Thymus (tissue), 11 donors: ENCODE data around the gene TM4SF1. TPM values are rescaled to one million over a fixed set of nuclear protein-coding genes. Genes with fewer than 3 reads are reported as not detected.

Source experiments
- DNase-seq, 9 donors: peaks; one replicate each; pipeline ENCODE4 v3.0.0-alpha.2; 2013; ENCODE audit warnings: low spot score in 9 of 9, low read depth in 6 of 9, missing footprints in 1 of 9
- H3K27ac ChIP-seq, 2 donors: one replicate each; pipeline ENCODE4 v1.5.1; 2013; ENCODE audit warnings: control low read depth in 1 of 2, low read depth in 1 of 2, low read length in 1 of 2, mild to moderate bottlenecking in 1 of 2, moderate library complexity in 1 of 2
- H3K27me3 ChIP-seq, 2 donors: one replicate each; pipeline ENCODE4 v1.5.1; 2013; ENCODE audit warnings: low read length in 1 of 2; ENCODE audit not compliant: control insufficient read depth in 2 of 2, insufficient read depth in 1 of 2
- H3K36me3 ChIP-seq, 2 donors: one replicate each; pipeline ENCODE4 v1.5.1; 2013; ENCODE audit warnings: low read length in 1 of 2, mild to moderate bottlenecking in 1 of 2, moderate library complexity in 1 of 2; ENCODE audit not compliant: control insufficient read depth in 2 of 2, insufficient read depth in 2 of 2
- H3K4me1 ChIP-seq, 2 donors: one replicate each; pipeline ENCODE4 v1.5.1; 2013; ENCODE audit warnings: low read length in 2 of 2; ENCODE audit not compliant: control insufficient read depth in 2 of 2, insufficient read depth in 2 of 2
- H3K4me3 ChIP-seq, 2 donors: one replicate each; pipeline ENCODE4 v1.5.1; 2013; ENCODE audit warnings: low read length in 2 of 2, control low read depth in 1 of 2, mild to moderate bottlenecking in 1 of 2
- H3K9me3 ChIP-seq, 2 donors: one replicate each; pipeline ENCODE4 v1.5.1; 2013; ENCODE audit warnings: low read length in 1 of 2, mild to moderate bottlenecking in 1 of 2; ENCODE audit not compliant: control insufficient read depth in 2 of 2, insufficient read depth in 1 of 2
- WGBS: extraction: QIAGEN DNeasy Blood & Tissue Kit; methylation state at CpG from one replicate; pipeline ENCODE4 v1.1.7; 2013; 5-methylcytosine and 5-hydroxymethylcytosine counted together
- polyA plus RNA-seq: library from polyadenylated mRNA; stranded (reverse); fragments of 200-250 nt; gene quantifications from one replicate; pipeline ENCODE4 v1.2.3, GENCODE V29; 2013
- total RNA-seq: library from RNA; stranded (reverse); fragments of 120-200 nt; gene quantifications from one replicate; pipeline ENCODE4 v1.2.4, GENCODE V29; 2013
- donor health status: healthy.

Gene TM4SF1
- total and polyA plus RNA-seq, 2 donors = 12.9 to 38.8 TPM

GRCh38 chr3:149366031-149366430, 11.4 kb downstream of the TM4SF1 start:
- Histone ChIP-seq H3K4me1 (no peaks in the 10 kb centered on the region), H3K4me3 (no peak overlapping the region), H3K27me3 (no peaks in the 10 kb centered on the region), H3K27ac (no peak overlapping the region), H3K9me3 (no peaks in the 10 kb centered on the region), H3K36me3 (no peaks in the 10 kb centered on the region)
- 97% methylated on average over 2 of the region's 2 CpGs for WGBS
- DNase-seq = no peak

GRCh38 chr3:149364624-149365023, 12.8 kb downstream of the TM4SF1 start:
- Histone ChIP-seq H3K27ac (no peak overlapping the region), H3K9me3 (no peaks in the 10 kb centered on the region), H3K4me1 (no peaks in the 10 kb centered on the region), H3K27me3 (no peaks in the 10 kb centered on the region), H3K36me3 (no peaks in the 10 kb centered on the region), H3K4me3 (no peak overlapping the region)
- WGBS = 96% methylated on average over 2 of the region's 2 CpGs
- DNase-seq = no peak

- WGBS = 96% methylated on average over 2 of the region's 2 CpGs
- H3K36me3 ChIP-seq = no peaks in the 10 kb centered on the region
- H3K27me3 ChIP-seq = no peaks in the 10 kb centered on the region
- no peak overlapping the region for H3K4me3 ChIP-seq
- H3K9me3 ChIP-seq = no peaks in the 10 kb centered on the region
- H3K4me1 ChIP-seq = no peaks in the 10 kb centered on the region
- no peak overlapping the region for H3K27ac ChIP-seq
- DNase-seq = no peak
Measured at GRCh38 chr3:149363053-149363452, 14.4 kb downstream of the TM4SF1 start.

GRCh38 chr3:149362366-149362765, 15.1 kb downstream of the TM4SF1 start:
- no peak overlapping the region for H3K27ac ChIP-seq
- 95% methylated on average over 5 of the region's 5 CpGs for WGBS

GRCh38 chr3:149356630-149357029, 20.8 kb downstream of the TM4SF1 start:
- WGBS = 97% methylated on average over 4 of the region's 4 CpGs
- H3K36me3 ChIP-seq = no peaks in the 10 kb centered on the region
- no peak overlapping the region for H3K27ac ChIP-seq
- no peaks in the 10 kb centered on the region for H3K27me3 ChIP-seq
- H3K9me3 ChIP-seq = no peaks in the 10 kb centered on the region
- no peak for DNase-seq
- H3K4me3 ChIP-seq = no peak overlapping the region
- no peaks in the 10 kb centered on the region for H3K4me1 ChIP-seq

More at GRCh38 chr3:149362366-149362765, 15.1 kb downstream of the TM4SF1 start:
- no peaks in the 10 kb centered on the region for H3K9me3 ChIP-seq
- no peak overlapping the region for H3K4me3 ChIP-seq
- no peaks in the 10 kb centered on the region for H3K4me1 ChIP-seq
- no peak for DNase-seq
- no peaks in the 10 kb centered on the region for H3K27me3 ChIP-seq
- no peaks in the 10 kb centered on the region for H3K36me3 ChIP-seq

- Histone ChIP-seq H3K4me1 (no peaks in the 10 kb centered on the region), H3K27ac (no peak overlapping the region), H3K9me3 (no peaks in the 10 kb centered on the region), H3K4me3 (no peak overlapping the region), H3K27me3 (no peaks in the 10 kb centered on the region), H3K36me3 (no peaks in the 10 kb centered on the region)
- no peak for DNase-seq
- 94% methylated on average over 6 of the region's 6 CpGs for WGBS
Measured at GRCh38 chr3:149356044-149356592, 21.3 kb downstream of the TM4SF1 start.

GRCh38 chr3:149353581-149354184, 23.8 kb downstream of the TM4SF1 start:
- no peak for DNase-seq
- Histone ChIP-seq H3K4me3 (no peak overlapping the region), H3K4me1 (no peaks in the 10 kb centered on the region), H3K9me3 (no peaks in the 10 kb centered on the region), H3K36me3 (no peaks in the 10 kb centered on the region), H3K27ac (no peak overlapping the region), H3K27me3 (no peaks in the 10 kb centered on the region)
- WGBS = 93% methylated on average over 1 of the region's 1 CpG

GRCh38 chr3:149352556-149352955, 24.9 kb downstream of the TM4SF1 start:
- Histone ChIP-seq H3K4me1 (no peaks in the 10 kb centered on the region), H3K27ac (no peak overlapping the region), H3K27me3 (no peaks in the 10 kb centered on the region), H3K9me3 (no peaks in the 10 kb centered on the region), H3K36me3 (no peaks in the 10 kb centered on the region), H3K4me3 (no peak overlapping the region)
- DNase-seq = peak in 5 of 9 donors; percentile 5 to 31 (median 12)
- 74% methylated on average over 7 of the region's 7 CpGs for WGBS

- Histone ChIP-seq H3K36me3 (no peaks in the 10 kb centered on the region), H3K27me3 (no peaks in the 10 kb centered on the region), H3K4me3 (no peak overlapping the region), H3K4me1 (no peaks in the 10 kb centered on the region), H3K27ac (no peak overlapping the region), H3K9me3 (no peaks in the 10 kb centered on the region)
- WGBS = 96% methylated on average over 4 of the region's 4 CpGs
- no peak for DNase-seq
Measured at GRCh38 chr3:149343951-149344350, 33.5 kb downstream of the TM4SF1 start.
